ENCODE data around the gene REV3L.

DNA sequence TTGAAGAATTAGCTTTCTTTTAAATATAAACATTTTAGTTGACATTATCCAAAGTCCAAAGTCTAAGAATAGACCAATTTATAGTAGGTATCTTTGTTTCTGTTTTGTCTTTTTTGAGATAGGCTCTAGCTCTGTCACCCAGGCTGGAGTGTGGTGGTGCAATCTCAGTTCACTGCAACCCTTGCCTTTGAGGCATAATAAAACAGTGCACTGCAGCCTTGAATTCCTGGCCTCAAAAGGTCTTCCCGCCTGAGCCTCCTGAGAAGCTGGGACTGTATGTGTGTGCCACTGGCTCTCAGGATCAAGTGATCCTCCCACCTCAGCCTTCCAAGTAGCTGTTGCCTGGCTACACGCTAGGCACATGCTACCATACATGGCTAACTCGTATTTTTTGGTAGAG is 135.4 kb downstream of the REV3L start:
- no peak for TF ChIP-seq POLR2AphosphoS5 (IDR thresholded peaks at IDR 0.05; ENCODE audit: low read depth, low read length)
- no peak for TF ChIP-seq FOXM1 (IDR thresholded peaks at IDR 0.05; ENCODE audit: low read depth)
- TF ChIP-seq JUND (IDR thresholded peaks at IDR 0.05) = no peak
- no peak for TF ChIP-seq CTCF (IDR thresholded peaks at IDR 0.05)
- no peak for TF ChIP-seq TAF1 (IDR thresholded peaks at IDR 0.05; ENCODE audit: borderline replicate concordance, low read depth, low read length)
- TF ChIP-seq USF2 (IDR thresholded peaks at IDR 0.05; ENCODE audit: borderline replicate concordance, low read depth, low read length) = no peak
- TF ChIP-seq, protein P1, sequence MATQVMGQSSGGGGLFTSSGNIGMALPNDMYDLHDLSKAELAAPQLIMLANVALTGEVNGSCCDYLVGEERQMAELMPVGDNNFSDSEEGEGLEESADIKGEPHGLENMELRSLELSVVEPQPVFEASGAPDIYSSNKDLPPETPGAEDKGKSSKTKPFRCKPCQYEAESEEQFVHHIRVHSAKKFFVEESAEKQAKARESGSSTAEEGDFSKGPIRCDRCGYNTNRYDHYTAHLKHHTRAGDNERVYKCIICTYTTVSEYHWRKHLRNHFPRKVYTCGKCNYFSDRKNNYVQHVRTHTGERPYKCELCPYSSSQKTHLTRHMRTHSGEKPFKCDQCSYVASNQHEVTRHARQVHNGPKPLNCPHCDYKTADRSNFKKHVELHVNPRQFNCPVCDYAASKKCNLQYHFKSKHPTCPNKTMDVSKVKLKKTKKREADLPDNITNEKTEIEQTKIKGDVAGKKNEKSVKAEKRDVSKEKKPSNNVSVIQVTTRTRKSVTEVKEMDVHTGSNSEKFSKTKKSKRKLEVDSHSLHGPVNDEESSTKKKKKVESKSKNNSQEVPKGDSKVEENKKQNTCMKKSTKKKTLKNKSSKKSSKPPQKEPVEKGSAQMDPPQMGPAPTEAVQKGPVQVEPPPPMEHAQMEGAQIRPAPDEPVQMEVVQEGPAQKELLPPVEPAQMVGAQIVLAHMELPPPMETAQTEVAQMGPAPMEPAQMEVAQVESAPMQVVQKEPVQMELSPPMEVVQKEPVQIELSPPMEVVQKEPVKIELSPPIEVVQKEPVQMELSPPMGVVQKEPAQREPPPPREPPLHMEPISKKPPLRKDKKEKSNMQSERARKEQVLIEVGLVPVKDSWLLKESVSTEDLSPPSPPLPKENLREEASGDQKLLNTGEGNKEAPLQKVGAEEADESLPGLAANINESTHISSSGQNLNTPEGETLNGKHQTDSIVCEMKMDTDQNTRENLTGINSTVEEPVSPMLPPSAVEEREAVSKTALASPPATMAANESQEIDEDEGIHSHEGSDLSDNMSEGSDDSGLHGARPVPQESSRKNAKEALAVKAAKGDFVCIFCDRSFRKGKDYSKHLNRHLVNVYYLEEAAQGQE (IDR thresholded peaks at IDR 0.05; ENCODE audit: low read depth, low read length) = no peak
- TF ChIP-seq TCF12 (IDR thresholded peaks at IDR 0.05) = no peak
- no peak for TF ChIP-seq MEF2A (IDR thresholded peaks at IDR 0.05; ENCODE audit: borderline replicate concordance, low read depth)
- TF ChIP-seq TEAD4 (IDR thresholded peaks at IDR 0.05; ENCODE audit: borderline replicate concordance, insufficient read depth) = no peak
